ENCODE data around the gene SLC39A12. TPM values are rescaled to one million over a fixed set of nuclear protein-coding genes. Genes with fewer than 3 reads are reported as not detected.

Gene SLC39A12
- polyA plus RNA-seq, 3 donors: not detected

- DNase-seq: no peak
These were observed 10.1 kb downstream of the SLC39A12 start for GRCh38 chr10:17961551-17962422.

DNA sequence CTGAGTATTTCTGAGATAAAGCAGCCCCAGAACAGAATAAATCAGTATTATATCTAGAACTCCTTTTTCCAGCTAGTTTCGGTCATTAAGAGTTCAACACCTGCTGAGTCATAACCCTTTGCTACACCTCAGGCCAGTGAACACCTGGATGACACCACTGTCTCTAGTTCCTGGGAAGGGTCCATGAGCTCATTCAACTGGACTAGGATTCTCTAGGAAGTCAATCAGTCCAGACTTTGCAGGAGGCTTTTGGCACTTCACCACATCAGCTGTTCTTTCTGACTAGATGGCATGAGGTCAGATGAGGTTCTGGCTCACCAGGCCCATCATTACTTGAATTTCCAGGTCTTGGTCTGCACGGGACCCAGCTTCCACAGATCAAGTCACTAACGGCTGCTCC, 11.7 kb downstream of the SLC39A12 start:
- DNase-seq: no peak

DNA sequence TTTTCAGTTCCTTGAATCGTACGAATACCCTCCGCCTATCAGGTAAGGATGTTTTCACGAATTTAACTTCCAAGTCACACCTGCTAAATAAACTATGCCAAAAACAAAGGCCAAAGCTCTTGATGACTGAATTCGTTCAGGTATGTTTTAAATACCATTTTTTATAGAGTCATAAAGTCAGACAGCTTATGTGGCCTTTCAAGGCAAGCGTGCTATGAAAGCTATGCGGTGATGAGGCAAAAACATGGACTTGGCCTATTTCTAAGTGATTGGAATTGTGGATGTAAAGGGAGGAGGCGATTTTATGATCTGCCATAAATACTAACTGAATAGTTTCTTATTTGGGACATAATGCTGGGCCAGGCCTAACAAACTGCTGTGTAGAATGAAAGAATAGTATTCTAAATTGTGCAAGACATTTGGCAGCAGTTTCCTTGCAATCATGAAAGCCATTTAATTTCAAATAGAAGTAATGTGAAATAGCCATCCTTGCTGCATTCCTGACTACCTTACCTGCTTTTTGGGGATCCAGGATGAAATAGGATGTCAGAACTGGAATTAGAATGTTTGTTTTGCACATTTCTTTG, 14.0 kb downstream of the SLC39A12 start:
- DNase-seq: no peak

- DNase-seq: no peak
These were observed 22.8 kb downstream of the SLC39A12 start for GRCh38 chr10:17974505-17974904.

- DNase-seq: no peak
These were observed 29.3 kb downstream of the SLC39A12 start for GRCh38 chr10:17980846-17981565.

DNA sequence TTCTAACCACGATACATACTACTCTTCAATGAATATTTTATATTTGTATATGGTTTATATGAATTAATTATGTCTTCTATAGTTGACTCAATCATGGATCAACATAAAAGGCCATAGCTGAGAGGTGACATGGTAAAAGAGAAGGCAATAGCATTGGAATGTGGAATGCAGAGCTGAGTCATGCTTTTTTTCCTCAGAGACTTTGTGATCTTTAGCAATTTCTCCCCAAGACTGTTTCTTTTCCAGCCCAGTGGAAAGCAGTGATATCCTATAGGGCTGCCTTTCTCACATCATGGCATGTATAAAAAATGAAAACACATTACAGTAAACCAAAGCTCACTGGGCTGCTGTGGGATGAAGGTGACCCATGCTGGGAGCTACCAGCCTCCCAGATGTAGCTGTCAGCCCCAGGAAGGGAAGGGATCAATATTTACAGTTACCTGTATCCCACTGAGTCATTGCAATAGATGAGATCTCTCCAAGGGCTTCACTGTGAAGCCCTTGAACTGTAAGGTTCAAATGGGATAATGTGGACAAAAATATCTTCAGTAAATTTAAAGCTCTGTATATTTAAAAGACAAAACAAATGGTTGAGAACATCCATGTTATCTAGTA, 30.2 kb downstream of the SLC39A12 start:
- no peak for DNase-seq

DNA sequence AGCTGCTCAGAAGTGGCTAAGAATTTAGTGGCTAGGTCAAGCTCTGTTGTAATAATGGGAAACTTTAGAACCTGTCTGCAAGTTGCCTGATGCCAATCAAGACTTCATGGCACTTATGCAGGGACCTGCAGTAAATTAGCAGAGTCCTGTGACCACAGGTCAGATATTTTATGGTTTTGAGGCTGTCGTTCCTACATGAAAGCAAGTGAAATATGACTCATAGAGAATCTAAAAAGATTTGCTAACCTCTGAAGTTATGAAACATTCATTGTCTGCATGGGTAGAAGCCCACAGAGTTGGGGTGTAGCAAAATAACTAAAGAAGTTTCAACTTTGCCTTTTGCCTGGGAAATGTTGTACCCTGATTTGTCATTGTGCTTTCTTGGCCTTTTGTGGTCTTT, 32.3 kb downstream of the SLC39A12 start:
- DNase-seq: no peak

GRCh38 chr10:17984563-17984962, 32.8 kb downstream of the SLC39A12 start:
- DNase-seq: no peak

DNA sequence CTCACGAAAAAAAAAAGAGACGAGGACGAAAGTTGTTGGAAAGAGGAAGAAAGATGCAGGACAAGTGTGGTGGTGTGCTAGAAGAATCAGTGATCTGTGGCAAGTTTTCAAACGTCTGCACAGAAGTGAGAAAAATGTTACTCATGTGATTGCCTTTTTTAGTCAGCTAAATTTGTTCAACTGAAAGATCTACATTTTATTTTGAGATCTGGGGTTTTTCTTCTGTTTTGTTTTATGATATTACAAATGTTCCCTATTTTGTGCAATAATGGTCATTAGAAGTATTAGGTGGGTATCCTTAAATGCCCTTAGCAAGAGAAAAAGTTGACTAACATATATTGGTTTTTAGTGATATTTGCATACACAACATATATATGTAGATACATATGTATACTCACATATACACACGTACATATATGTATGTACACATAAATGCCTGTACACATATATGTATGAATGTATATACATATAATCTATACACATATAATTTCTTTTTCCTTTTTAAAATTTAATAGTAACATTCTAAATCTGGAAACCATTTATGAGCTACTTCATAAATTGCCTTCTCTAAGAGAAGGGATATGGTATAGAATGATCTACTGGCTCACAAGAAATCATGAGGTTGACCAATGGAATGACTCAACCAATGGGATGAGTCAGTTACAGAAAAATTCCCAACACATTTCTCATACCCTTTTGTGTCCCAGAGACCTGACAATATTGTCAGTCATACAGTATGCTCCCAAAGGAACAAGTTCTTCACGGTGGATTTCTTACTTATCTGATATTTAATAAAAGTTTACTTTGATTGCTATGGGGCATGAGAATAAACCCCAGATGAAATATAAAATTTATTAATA, 38.4 kb downstream of the SLC39A12 start:
- DNase-seq: no peak

- no peak for DNase-seq
These were observed 40.5 kb downstream of the SLC39A12 start for GRCh38 chr10:17992266-17992665.

GRCh38 chr10:17993361-17993760, 41.6 kb downstream of the SLC39A12 start:
- DNase-seq: no peak

DNA sequence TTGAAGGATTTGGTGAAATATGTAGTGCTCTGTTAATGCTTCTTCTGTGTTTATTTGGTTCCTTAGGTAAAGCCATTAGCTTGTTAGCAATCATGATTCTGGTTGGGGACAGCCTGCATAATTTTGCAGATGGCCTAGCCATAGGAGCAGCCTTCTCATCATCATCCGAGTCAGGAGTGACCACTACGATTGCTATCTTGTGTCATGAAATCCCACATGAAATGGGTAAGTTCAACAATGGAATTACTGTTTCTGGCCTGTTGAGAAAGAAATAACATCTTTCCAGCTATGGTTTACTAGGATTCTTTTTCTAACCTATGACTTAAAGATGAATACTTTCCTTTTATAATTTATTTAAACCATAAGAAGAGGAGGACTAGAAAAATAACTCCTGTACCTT, 48.9 kb downstream of the SLC39A12 start:
- DNase-seq: no peak

DNA sequence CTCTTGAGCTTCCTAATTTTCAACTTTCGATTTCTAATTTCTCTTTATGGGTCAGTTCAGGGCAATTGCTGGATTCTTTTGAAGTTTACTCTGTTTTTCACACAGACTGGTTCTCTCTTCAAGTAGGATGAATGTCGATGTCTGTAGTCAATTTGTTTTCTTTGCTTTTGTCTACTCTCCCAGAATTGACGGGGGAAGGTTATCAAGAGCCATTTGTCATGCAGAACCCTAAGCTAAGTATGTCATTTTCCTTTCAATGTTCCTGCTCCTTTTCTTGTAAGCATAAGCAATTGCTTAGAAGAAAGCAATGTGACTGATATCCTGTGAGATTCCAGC, 53.7 kb downstream of the SLC39A12 start:
- DNase-seq: no peak

DNA sequence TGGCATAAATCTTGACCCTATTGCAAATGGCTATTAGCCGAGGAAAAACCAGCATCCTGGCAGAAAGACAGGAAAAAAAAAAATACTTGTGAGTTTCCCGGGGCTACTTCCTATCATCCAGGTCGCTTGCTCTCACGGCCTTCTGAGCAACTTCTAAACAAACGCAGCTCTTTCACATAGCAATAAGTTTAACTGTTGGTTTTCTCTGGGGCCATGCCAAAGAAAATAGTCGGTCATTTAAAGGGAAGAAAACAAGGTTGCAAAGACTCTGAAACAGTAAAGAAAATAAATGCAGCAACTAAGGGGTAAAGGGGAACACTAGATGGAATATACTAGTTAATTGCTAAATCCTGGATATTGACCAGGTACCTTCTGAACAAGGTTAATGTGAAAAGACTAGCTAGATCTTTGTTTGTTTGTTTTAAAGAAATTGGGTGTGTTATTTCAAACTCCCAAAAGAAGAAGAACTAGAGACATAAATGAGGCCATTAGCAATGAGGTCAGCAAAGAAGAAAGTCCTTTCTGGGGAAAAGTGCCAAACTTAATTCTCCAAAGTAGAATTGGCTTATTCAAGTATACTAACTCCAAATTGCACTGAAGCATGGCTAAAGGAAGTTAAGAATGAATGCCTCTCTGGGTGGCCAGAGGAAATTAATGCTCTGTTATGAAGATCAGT, 54.2 kb downstream of the SLC39A12 start:
- DNase-seq: peak; percentile 77

- peak; percentile 23 for DNase-seq
These were observed 57.3 kb downstream of the SLC39A12 start for GRCh38 chr10:18008986-18009385.

DNA sequence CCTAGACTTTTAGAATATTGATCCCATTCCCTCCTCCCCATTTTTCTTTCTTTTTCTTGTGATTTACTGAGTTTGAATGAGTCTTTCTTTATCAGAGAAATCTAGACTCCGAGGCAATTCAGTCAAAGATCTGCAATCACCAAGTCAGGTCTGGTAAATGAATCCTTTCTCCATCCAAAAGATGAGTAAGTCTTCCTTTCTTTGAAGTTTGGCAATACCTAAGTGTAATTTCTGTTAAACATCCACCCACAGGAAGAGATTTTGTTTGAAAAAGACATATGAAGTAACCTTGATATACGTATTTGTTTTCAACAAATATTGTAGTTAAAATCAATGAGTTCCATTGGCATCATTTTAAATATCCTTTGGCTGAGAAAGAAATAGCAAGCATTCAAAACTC, 58.3 kb downstream of the SLC39A12 start:
- no peak for DNase-seq

DNA sequence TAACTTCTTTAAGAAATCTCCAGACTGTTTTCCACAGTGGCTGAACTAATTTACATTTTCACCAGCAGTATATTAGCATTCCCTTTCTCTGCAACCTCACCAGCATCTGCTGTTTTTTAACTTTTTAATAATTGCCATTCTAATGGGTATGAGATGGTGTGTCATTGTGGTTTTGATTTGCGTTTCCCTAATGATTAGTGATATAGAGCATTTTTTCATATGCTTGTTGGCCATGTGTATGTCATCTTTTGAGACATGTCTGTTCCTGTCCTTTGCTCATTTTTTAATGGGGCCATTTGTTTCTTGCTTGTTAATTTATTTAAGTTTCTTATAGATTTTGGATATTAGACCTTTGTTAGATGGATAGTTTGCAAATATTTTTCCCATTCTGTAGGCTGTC, 68.8 kb downstream of the SLC39A12 start:
- no peak for DNase-seq

- no peak for DNase-seq
These were observed 70.2 kb downstream of the SLC39A12 start for GRCh38 chr10:18021725-18022480.

- no peak for DNase-seq
These were observed 91.7 kb downstream of the SLC39A12 start for GRCh38 chr10:18043148-18044006.

Measured in renal pelvis (tissue), 4 donors.